Measurements from ENCODE around the gene OGG1.

The OGG1 gene

GRCh38 chr3:9784965-9785364, 35.2 kb downstream of the OGG1 start:
- no peak for TF ChIP-seq SNAI2 (CRISPR knock-in tag; IDR thresholded peaks at IDR 0.05)
- no peak for TF ChIP-seq GLIS3 (CRISPR knock-in tag; IDR thresholded peaks at IDR 0.05)
- TF ChIP-seq TOX (CRISPR knock-in tag; IDR thresholded peaks at IDR 0.05; ENCODE audit: borderline replicate concordance) = no peak
- no peak for TF ChIP-seq PATZ1 (CRISPR knock-in tag; IDR thresholded peaks at IDR 0.05; ENCODE audit: borderline replicate concordance)
- TF ChIP-seq ESRRG (CRISPR knock-in tag; IDR thresholded peaks at IDR 0.05) = no peak
- no peak for TF ChIP-seq TCF4 (CRISPR knock-in tag; IDR thresholded peaks at IDR 0.05; ENCODE audit: borderline replicate concordance)
- TF ChIP-seq ZFP30 (CRISPR knock-in tag; IDR thresholded peaks at IDR 0.05) = no peak
- TF ChIP-seq ISL1 (CRISPR knock-in tag; IDR thresholded peaks at IDR 0.05) = no peak
- TF ChIP-seq CSDC2 (CRISPR knock-in tag; IDR thresholded peaks at IDR 0.05) = no peak
- TF ChIP-seq PPARA (CRISPR knock-in tag; IDR thresholded peaks at IDR 0.05; ENCODE audit: borderline replicate concordance) = no peak
- no peak for TF ChIP-seq ZNF8 (CRISPR knock-in tag; IDR thresholded peaks at IDR 0.05)
- TF ChIP-seq, protein P1, sequence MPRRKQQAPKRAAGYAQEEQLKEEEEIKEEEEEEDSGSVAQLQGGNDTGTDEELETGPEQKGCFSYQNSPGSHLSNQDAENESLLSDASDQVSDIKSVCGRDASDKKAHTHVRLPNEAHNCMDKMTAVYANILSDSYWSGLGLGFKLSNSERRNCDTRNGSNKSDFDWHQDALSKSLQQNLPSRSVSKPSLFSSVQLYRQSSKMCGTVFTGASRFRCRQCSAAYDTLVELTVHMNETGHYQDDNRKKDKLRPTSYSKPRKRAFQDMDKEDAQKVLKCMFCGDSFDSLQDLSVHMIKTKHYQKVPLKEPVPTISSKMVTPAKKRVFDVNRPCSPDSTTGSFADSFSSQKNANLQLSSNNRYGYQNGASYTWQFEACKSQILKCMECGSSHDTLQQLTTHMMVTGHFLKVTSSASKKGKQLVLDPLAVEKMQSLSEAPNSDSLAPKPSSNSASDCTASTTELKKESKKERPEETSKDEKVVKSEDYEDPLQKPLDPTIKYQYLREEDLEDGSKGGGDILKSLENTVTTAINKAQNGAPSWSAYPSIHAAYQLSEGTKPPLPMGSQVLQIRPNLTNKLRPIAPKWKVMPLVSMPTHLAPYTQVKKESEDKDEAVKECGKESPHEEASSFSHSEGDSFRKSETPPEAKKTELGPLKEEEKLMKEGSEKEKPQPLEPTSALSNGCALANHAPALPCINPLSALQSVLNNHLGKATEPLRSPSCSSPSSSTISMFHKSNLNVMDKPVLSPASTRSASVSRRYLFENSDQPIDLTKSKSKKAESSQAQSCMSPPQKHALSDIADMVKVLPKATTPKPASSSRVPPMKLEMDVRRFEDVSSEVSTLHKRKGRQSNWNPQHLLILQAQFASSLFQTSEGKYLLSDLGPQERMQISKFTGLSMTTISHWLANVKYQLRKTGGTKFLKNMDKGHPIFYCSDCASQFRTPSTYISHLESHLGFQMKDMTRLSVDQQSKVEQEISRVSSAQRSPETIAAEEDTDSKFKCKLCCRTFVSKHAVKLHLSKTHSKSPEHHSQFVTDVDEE (CRISPR knock-in tag; IDR thresholded peaks at IDR 0.05) = no peak
- no peak for TF ChIP-seq OSR1 (CRISPR knock-in tag; IDR thresholded peaks at IDR 0.05)
- TF ChIP-seq BACH2 (CRISPR knock-in tag; IDR thresholded peaks at IDR 0.05; ENCODE audit: borderline replicate concordance) = no peak
- no peak for TF ChIP-seq ZNF70 (CRISPR knock-in tag; IDR thresholded peaks at IDR 0.05)
- TF ChIP-seq, protein P2, sequence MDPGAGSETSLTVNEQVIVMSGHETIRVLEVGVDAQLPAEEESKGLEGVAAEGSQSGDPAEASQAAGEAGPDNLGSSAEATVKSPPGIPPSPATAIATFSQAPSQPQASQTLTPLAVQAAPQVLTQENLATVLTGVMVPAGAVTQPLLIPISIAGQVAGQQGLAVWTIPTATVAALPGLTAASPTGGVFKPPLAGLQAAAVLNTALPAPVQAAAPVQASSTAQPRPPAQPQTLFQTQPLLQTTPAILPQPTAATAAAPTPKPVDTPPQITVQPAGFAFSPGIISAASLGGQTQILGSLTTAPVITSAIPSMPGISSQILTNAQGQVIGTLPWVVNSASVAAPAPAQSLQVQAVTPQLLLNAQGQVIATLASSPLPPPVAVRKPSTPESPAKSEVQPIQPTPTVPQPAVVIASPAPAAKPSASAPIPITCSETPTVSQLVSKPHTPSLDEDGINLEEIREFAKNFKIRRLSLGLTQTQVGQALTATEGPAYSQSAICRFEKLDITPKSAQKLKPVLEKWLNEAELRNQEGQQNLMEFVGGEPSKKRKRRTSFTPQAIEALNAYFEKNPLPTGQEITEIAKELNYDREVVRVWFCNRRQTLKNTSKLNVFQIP (CRISPR knock-in tag; IDR thresholded peaks at IDR 0.05; ENCODE audit: borderline replicate concordance, low read depth) = no peak
- TF ChIP-seq, protein P3, sequence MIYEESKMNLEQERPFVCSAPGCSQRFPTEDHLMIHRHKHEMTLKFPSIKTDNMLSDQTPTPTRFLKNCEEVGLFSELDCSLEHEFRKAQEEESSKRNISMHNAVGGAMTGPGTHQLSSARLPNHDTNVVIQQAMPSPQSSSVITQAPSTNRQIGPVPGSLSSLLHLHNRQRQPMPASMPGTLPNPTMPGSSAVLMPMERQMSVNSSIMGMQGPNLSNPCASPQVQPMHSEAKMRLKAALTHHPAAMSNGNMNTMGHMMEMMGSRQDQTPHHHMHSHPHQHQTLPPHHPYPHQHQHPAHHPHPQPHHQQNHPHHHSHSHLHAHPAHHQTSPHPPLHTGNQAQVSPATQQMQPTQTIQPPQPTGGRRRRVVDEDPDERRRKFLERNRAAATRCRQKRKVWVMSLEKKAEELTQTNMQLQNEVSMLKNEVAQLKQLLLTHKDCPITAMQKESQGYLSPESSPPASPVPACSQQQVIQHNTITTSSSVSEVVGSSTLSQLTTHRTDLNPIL (CRISPR knock-in tag; IDR thresholded peaks at IDR 0.05; ENCODE audit: low read depth) = no peak
- no peak for ATAC-seq

DNA sequence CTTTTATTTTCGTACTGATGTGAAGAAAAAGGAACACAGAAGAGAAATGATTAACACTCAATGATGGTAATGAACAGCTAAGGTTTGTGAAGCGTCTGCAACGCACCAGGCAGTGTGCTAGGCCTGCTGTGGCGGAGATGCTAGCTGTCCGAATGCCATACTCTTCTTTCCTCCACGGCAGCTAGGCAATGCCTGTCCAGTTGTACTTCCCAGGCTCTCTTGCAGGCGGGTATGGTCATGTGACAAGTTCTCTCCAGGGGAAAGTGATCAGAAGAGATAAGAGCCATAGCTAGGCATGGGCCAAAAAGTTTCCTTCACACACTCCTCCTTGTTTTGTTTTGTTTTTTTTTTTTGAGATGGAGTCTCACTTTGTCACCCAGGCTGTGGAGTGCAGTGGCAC, 35.9 kb downstream of the OGG1 start:
- ATAC-seq = no peak
- TF ChIP-seq BACH2 (CRISPR knock-in tag; IDR thresholded peaks at IDR 0.05; ENCODE audit: borderline replicate concordance) = no peak
- TF ChIP-seq OSR1 (CRISPR knock-in tag; IDR thresholded peaks at IDR 0.05) = no peak
- TF ChIP-seq PATZ1 (CRISPR knock-in tag; IDR thresholded peaks at IDR 0.05; ENCODE audit: borderline replicate concordance) = no peak
- no peak for TF ChIP-seq TCF4 (CRISPR knock-in tag; IDR thresholded peaks at IDR 0.05; ENCODE audit: borderline replicate concordance)
- TF ChIP-seq TOX (CRISPR knock-in tag; IDR thresholded peaks at IDR 0.05; ENCODE audit: borderline replicate concordance) = no peak

- ATAC-seq = no peak
- TF ChIP-seq OSR1 (CRISPR knock-in tag; IDR thresholded peaks at IDR 0.05) (no peak), ESRRG (CRISPR knock-in tag; IDR thresholded peaks at IDR 0.05) (no peak), SNAI2 (CRISPR knock-in tag; IDR thresholded peaks at IDR 0.05) (no peak)
Observed at GRCh38 chr3:9786209-9786739, 36.5 kb downstream of the OGG1 start.
